NCI-H2227 treated with DMSO at 0.1 percent for 48 hours (cell line): ENCODE measurements around the gene CDC42BPG.
"Not testable (repeated sequence)": the region's sequence is repeated elsewhere in the genome, so short reads cannot be mapped to it uniquely, and the experiment has no call there.

Experiments
- DNase-seq: peaks from one replicate; lab custom pipeline; 2025; lab: John Stamatoyannopoulos, UW

The CDC42BPG gene

DNA sequence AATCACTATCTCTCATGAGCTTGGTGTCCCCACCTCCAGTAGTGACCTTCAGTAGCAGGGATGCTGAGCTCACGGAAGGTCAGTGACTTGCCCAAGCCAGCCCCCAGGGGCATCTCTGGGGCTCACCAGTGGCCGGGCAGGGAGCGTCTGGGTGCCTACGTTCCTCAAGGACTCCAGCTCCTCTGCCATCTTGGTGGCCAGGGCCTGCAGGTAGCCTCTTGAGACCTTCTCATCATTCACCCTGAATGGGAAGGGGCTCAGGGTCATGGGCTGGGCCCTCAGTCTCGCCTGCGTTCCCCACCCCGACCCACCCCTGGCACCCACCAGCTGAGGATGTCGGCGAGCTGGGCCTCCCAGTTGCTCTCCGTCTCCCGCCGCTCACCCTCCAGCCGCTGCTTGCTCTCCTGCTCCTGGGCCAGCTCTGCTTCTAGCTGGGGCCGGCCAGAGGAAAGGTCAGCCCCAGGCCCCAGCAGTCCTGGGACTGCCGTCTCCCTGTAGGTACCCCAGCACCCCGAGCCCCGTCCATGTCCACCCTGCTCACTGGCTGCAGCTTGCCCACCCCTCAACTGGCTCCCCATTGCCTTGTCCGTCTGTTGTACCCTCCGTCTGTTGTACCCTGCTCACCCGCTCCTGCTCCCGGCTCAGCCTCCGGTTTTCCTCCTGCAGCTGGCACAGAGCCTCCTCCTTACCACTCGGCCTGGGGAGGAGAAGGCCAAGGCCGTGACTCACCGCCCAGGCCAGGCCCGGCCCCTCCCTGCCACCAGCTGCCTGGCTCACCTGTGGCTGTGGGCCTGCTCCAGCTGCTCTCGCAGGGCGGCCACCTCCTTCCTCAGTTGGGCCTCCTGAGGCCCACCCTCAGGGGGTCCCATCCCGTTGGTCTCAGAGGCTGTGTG is 9.5 kb downstream of the CDC42BPG start:
- no peak for DNase-seq

DNA sequence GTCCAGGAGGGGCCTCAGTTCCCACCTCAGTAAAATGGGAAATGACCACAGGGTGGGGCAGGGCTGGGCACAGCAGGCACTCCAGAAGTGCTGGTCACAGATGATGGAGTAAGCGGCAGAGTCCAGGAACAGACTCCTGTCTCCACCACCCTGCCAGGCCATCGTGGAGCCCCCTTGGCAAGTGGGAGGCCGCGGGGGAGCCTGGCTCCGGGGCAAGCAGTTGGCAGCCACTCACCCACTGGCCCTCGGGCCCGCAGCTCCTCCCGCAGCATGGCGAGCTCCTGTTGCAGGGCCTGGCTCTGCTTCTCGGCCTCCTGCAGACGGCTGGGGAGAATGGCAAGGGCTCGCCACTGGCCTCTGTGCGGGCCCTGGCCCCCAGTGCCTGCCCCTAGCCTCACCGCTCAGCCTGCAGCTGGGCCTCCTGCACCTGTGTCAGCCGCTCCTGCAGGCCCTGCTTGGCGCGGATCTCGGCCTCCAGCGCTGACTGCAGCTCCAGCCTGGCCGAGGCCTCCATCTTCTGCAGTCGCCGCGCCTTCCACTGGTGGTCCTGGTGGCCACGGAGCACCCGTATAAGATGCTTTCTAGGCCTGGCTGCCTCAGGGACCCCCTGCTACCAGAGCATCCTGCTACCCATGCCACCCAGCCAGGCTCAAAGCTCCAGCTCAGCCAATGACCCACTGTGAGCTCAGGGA is 10.3 kb downstream of the CDC42BPG start:
- no peak for DNase-seq

GRCh38 chr11:64833509-64833908 is 10.9 kb downstream of the CDC42BPG start:
- no peak for DNase-seq

GRCh38 chr11:64833198-64833502 is 11.3 kb downstream of the CDC42BPG start:
- no peak for DNase-seq

- DNase-seq, result no peak
Measured at GRCh38 chr11:64832467-64833197, 11.8 kb downstream of the CDC42BPG start.

GRCh38 chr11:64831411-64831891 is 13.0 kb downstream of the CDC42BPG start:
- peak; percentile 16 for DNase-seq

DNA sequence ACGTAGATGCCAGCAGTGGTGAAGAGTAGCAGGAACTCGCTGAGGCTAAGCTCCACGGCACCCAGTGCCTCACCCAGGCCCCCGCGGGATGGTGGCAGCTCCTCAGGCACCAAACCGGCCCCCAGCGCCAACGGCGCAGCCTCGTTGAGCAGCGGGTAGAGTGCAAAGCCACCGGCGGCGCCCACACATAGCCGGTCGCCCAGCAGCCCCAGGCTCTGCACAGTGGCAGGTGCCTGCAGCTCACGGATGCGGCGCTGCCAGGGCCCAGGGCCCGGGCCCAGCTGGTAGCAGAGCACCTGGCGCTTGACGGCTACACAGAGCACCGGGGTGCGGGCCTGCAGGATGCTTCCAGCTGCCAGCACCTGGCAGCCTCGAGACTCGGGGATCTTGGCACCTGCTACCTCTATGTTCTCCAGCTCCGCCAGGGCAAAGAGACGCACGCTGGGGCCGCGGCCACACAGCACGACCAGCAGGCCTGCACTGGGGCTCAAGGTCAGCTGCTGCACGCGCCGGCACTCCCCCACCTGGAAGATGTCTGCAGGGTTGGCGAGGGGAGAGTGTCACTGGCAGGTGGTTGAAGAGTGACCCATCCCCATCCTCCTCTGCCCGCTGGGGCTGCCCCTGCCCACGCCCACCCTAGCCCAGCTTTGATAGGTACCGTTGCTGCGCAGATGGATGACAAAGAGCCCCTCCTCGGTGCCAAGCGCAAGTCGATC is 14.8 kb downstream of the CDC42BPG start:
- DNase-seq, result no peak

DNA sequence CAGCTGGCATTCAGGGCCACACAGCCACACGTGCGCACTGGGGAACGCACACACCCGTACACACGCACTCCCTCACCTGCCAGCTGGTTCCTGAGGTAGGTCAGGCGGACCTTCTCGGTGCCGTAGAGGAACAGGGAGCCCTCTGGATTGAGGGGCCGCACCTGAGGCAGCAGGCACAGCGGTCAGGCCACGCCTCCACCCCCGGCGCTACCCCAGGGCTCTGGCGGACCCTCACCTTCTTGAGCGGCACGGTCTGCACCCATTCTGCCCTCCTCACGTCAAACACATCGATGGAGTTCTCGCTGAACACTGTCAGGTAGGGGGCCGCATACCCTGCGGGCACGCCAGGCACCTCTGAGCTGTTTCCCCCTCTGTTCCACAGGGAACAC is 17.0 kb downstream of the CDC42BPG start:
- DNase-seq, result no peak

GRCh38 chr11:64826578-64827450 is 17.6 kb downstream of the CDC42BPG start:
- DNase-seq, result no peak

DNA sequence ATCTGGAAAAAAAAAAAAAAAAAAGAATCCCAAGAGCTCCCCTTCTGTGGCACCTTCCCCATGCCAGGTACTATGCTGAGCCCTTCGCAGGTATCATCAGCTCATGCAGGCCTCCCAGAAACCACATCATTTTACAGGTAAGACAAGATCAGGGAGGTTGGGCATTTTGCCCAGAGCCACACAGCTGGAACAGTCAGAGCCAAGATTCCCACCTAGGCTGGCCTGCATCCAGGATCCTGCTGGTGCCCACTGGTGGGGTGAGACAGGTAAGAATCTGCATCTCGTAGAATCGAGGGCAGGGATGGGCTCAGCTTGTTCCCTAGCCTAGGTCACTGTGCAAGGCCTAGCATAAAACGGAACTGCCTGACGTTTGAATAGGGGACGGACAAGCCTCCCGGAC is 18.4 kb downstream of the CDC42BPG start:
- no peak for DNase-seq

GRCh38 chr11:64823568-64824119 is 20.8 kb downstream of the CDC42BPG start:
- no peak for DNase-seq

- DNase-seq, result no peak
Measured at GRCh38 chr11:64817476-64817875, 27.0 kb downstream of the CDC42BPG start.

- not testable (repeated sequence) for DNase-seq
Measured at GRCh38 chr11:64815433-64815832, 29.0 kb downstream of the CDC42BPG start.

DNA sequence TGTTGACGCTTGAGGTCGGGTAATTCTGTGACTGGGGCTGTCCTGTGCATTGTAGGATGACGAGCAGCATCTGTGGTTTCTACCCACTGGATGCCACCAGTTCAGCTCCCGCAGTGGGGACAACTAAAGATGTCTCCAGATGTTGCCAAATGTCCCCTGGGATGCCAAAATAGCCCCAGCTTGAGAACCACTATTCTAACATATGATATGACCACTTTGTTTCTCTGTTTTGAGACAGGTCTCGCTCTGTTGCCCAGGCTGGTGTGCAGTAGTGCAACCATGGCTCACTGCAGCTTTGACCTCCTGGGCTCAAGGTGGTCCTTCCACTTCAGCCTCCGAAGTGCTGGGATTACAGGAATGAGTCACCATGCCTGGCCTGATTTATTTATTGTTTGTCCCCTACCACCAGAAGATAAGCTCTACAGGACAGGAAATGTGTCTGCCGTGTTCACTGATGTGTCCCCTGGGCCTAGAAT is 29.7 kb downstream of the CDC42BPG start:
- DNase-seq, result no peak

DNA sequence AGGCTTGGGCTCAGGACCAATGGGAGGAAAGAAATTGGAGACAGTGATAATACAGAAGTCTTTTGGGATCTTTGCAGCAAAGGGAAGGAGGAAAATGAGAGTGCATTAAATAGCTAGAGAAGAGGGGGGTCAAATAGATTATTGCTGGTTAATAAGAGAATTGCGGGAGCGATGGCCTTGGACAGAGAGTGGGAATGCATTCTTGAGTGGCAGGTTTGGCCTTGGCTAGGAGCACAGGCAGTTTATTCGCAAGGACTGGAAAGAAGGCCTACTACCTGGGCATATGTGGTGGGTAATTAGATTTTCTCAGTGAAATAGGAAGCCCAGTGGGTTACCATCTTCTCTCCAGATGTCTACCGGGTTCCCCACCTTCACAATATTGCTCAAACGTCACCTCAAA is 30.6 kb downstream of the CDC42BPG start:
- no peak for DNase-seq

DNA sequence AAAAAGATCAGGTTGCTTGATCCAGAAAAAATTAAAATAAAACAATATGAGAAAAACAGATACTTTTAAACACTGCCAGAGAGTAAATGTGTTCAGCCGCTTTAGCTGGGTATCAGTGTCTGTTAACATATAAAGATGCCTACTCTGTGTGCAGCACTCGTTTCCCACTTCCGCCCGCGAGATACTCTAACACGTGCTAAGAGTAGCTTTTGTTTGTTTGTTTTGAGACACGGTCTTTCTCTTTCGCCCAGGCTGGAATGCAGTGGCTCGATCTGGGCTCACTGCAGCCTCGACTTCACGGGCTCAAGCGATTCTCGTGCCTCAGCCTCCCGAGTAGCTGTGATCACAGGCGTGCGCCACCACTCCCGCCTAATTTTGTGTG is 33.6 kb downstream of the CDC42BPG start:
- no peak for DNase-seq

DNA sequence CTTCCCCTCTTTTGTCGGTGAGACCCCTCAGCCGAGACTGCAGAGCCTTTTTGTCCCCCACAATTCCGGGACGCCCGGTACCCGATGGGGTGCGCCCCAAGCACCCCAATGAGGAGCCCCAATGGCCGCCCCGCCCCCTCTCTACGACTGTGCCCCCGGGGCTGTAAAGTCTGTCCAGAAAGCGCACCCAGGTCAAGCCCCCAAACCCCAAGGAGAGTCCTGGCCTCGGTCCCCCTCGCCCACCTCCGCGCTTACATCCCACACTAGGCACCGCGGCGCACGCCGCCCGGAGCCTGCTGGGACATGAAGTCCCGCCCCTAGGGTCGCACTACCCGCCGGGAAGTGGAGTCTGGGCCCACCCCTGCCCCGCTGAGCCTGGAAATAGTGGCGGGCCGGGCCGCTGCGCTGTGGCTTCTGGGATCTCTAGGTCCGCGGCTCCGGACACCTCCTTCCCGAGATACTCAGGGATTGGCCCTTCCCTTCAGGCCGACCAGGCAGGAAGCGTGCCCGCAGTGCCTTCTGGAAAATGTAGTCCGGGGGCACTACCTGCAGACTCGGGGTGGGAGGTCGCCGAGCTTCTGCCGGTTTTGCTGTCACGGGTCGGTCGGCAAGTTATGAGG is 34.1 kb downstream of the CDC42BPG start, which contains the start of gene MEN1:
Gene MEN1 (minus strand): TSS at position 281 of the 620 bp plus-strand sequence. CDS start 442 bp downstream, outside the sequence.
- peak; percentile 98 for DNase-seq

DNA sequence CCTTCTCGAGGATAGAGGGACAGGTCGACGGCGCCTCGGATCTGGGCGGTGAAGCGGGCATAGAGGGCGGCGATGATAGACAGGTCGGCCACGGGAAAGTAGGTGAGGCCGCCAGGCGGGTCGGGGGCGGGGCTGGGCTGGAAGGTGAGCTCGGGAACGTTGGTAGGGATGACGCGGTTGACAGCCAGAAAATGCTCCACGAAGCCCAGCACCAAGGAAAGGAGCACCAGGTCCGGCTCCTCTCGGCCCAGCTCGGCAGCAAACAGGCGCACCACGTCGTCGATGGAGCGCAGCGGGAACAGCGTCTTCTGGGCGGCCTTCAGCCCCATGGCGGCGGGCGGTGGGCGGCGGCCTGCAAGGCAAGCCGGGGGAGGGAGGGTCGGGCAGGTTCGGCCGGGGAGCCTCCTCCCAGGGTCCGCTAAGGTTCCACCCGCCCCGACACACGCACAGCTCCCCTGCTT is 34.6 kb downstream of the CDC42BPG start:
- no peak for DNase-seq

DNA sequence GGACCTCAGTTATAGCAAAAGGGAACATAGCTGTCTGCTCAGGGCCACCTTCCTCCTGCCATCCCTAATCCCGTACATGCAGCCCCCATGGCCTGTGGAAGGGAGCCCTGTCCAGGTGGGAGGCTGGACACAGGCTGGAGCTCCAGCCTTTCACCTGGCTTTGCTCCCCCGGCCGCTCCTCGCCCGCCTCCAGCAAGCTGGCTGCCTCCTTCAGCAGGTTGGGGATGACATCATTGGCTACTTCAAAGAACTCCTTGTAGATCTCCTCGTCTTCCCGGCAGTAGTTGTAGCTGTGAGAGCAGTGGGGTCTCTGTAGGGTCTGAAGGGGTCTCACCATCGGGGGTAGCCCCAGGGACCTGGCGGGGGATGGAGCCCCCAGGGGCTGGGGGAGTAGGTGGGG is 39.0 kb downstream of the CDC42BPG start:
- no peak for DNase-seq
